Measurements from ENCODE around the gene RAB38.

Gene RAB38

DNA sequence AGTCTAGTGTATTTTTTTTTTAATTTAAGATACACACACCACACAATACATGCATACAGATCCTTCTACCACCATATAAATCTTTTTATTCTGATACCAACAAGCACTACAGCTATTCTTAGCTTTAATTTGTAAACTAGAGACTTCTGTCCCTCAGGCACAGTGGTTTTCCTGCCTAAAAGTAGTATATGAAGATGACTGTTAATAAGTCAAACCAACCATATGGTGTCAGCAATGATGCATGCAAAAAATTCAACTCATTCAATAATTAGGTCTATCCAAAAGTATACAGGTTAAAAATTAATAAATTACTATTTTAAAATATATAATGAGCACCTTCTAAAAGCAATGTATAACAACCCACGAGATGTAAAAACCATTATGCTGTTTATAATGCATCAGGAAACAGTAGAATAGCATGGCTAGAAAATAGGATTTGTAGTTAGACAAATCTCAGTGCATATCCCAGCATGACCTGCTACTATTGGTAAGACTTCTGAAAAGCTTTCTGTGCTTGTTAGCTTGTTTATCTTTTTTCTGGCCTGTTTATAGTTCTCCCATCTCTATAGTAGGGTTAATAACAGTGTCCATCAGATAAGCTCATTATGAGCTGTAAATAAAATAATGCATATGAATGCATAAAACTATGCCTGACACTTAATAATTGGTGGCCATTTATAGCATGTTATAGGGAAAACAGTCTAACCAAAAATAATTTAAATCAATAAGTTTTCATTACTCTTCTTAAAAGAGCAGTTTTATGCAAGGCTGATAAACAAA, 10.2 kb downstream of the RAB38 start:
- Histone ChIP-seq H3K27ac (ENCODE audit: low read length) (no peak overlapping the region), H3K4me2 (ENCODE audit: insufficient read depth, low read length) (no peak overlapping the region), H2AFZ (ENCODE audit: low read depth, low read length) (no peak overlapping the region), H3K79me2 (ENCODE audit: insufficient read depth, low read length) (no peaks in the 10 kb centered on the region), H3K9ac (ENCODE audit: low read depth, low read length) (no peak overlapping the region), H3K27me3 (ENCODE audit: insufficient read depth, low read length, poor library complexity) (no peaks in the 10 kb centered on the region), H3K4me1 (ENCODE audit: insufficient read depth, low read length) (no peaks in the 10 kb centered on the region), H3K36me3 (ENCODE audit: insufficient read depth, low read length) (no peaks in the 10 kb centered on the region), H4K20me1 (ENCODE audit: insufficient read depth, low read length) (no peaks in the 10 kb centered on the region), H3K9me3 (ENCODE audit: insufficient read depth, low read length, severe bottlenecking) (no peaks in the 10 kb centered on the region), H3K4me3 (ENCODE audit: low read depth in 1 of 2, low read length in 2 of 2) (no peak overlapping the region)
- ATAC-seq (ENCODE audit: insufficient read depth, low read depth), result no peak
- no peak for TF ChIP-seq EZH2 (IDR thresholded peaks at IDR 0.05; ENCODE audit: borderline replicate concordance, low read depth, low read length, severe bottlenecking)
- TF ChIP-seq, protein P1, sequence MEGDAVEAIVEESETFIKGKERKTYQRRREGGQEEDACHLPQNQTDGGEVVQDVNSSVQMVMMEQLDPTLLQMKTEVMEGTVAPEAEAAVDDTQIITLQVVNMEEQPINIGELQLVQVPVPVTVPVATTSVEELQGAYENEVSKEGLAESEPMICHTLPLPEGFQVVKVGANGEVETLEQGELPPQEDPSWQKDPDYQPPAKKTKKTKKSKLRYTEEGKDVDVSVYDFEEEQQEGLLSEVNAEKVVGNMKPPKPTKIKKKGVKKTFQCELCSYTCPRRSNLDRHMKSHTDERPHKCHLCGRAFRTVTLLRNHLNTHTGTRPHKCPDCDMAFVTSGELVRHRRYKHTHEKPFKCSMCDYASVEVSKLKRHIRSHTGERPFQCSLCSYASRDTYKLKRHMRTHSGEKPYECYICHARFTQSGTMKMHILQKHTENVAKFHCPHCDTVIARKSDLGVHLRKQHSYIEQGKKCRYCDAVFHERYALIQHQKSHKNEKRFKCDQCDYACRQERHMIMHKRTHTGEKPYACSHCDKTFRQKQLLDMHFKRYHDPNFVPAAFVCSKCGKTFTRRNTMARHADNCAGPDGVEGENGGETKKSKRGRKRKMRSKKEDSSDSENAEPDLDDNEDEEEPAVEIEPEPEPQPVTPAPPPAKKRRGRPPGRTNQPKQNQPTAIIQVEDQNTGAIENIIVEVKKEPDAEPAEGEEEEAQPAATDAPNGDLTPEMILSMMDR (IDR thresholded peaks at IDR 0.05; ENCODE audit: borderline replicate concordance, extremely low read depth, low read length, poor library complexity, severe bottlenecking), result no peak
- no peak for DNase-seq

- no peak for ATAC-seq (ENCODE audit: insufficient read depth, low read depth)
- Histone ChIP-seq H3K4me3 (ENCODE audit: low read depth in 1 of 2, low read length in 2 of 2) (no peak overlapping the region), H3K36me3 (ENCODE audit: insufficient read depth, low read length) (no peaks in the 10 kb centered on the region), H3K27ac (ENCODE audit: low read length) (no peak overlapping the region), H3K79me2 (ENCODE audit: insufficient read depth, low read length) (no peaks in the 10 kb centered on the region), H3K4me2 (ENCODE audit: insufficient read depth, low read length) (no peak overlapping the region), H3K9me3 (ENCODE audit: insufficient read depth, low read length, severe bottlenecking) (no peaks in the 10 kb centered on the region), H4K20me1 (ENCODE audit: insufficient read depth, low read length) (no peaks in the 10 kb centered on the region), H2AFZ (ENCODE audit: low read depth, low read length) (no peak overlapping the region), H3K9ac (ENCODE audit: low read depth, low read length) (no peak overlapping the region), H3K4me1 (ENCODE audit: insufficient read depth, low read length) (no peaks in the 10 kb centered on the region), H3K27me3 (ENCODE audit: insufficient read depth, low read length, poor library complexity) (no peaks in the 10 kb centered on the region)
- TF ChIP-seq EZH2 (IDR thresholded peaks at IDR 0.05; ENCODE audit: borderline replicate concordance, low read depth, low read length, severe bottlenecking), result no peak
- TF ChIP-seq, protein P1 (IDR thresholded peaks at IDR 0.05; ENCODE audit: borderline replicate concordance, extremely low read depth, low read length, poor library complexity, severe bottlenecking), result no peak
- no peak for DNase-seq
Measured at GRCh38 chr11:88164320-88164719, 10.9 kb downstream of the RAB38 start.

DNA sequence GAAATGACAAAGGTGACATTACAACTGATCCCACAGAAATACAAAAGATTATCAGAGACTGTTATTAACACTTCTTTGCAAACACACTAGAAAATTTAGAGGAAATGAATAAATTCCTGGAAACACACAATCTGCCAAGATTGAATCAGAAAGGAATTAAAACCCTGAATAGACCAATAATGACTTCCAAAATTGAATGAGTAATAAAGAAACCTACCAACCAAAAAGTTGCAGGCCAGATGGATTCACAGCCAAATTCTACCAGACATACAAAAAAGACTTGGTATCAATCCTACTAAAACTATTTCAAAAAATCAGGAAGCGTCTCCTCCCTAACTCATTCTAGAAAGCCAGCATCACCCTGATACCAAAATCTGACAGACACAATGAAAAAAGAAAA, 17.2 kb downstream of the RAB38 start:
- Histone ChIP-seq H3K4me2 (ENCODE audit: insufficient read depth, low read length) (no peak overlapping the region), H3K27ac (ENCODE audit: low read length) (no peak overlapping the region)

More for the DNA sequence above, 17.2 kb downstream of the RAB38 start:
- ATAC-seq (ENCODE audit: insufficient read depth, low read depth) (no peak), DNase-seq (no peak)
- Histone ChIP-seq H2AFZ (ENCODE audit: low read depth, low read length) (no peak overlapping the region), H3K9ac (ENCODE audit: low read depth, low read length) (no peak overlapping the region), H3K79me2 (ENCODE audit: insufficient read depth, low read length) (no peaks in the 10 kb centered on the region), H3K4me3 (ENCODE audit: low read depth in 1 of 2, low read length in 2 of 2) (no peak overlapping the region), H3K27me3 (ENCODE audit: insufficient read depth, low read length, poor library complexity) (no peaks in the 10 kb centered on the region), H3K36me3 (ENCODE audit: insufficient read depth, low read length) (no peaks in the 10 kb centered on the region), H4K20me1 (ENCODE audit: insufficient read depth, low read length) (no peaks in the 10 kb centered on the region), H3K4me1 (ENCODE audit: insufficient read depth, low read length) (no peaks in the 10 kb centered on the region), H3K9me3 (ENCODE audit: insufficient read depth, low read length, severe bottlenecking) (peaks cover 11% of the 10 kb centered on the region)
- TF ChIP-seq, protein P1 (IDR thresholded peaks at IDR 0.05; ENCODE audit: borderline replicate concordance, extremely low read depth, low read length, poor library complexity, severe bottlenecking), result no peak
- TF ChIP-seq EZH2 (IDR thresholded peaks at IDR 0.05; ENCODE audit: borderline replicate concordance, low read depth, low read length, severe bottlenecking), result no peak
